ENCODE measurements around the gene HS3ST4.

HS3ST4 gene

GRCh38 chr16:25783226-25783625 is 91.5 kb downstream of the HS3ST4 start:
- no peaks in the 10 kb centered on the region for H3K36me3 ChIP-seq (ENCODE audit: control insufficient read depth, insufficient read depth, low read length)
- no peaks in the 10 kb centered on the region for H3K9me3 ChIP-seq (ENCODE audit: control insufficient read depth, low read length)
- H3K4me2 ChIP-seq (ENCODE audit: low read length) = no peak overlapping the region
- H3K27ac ChIP-seq = no peak overlapping the region
- no peak overlapping the region for H2AFZ ChIP-seq
- H3K27me3 ChIP-seq (ENCODE audit: control insufficient read depth, insufficient read depth, low read length) = no peaks in the 10 kb centered on the region
- no peaks in the 10 kb centered on the region for H3K4me1 ChIP-seq
- H3K9ac ChIP-seq = no peak overlapping the region
- peaks cover 6% of the 10 kb centered on the region for H3K79me2 ChIP-seq
- TF ChIP-seq CTCF (IDR thresholded peaks at IDR 0.05) = no peak
- no peak overlapping the region for H3K4me3 ChIP-seq (ENCODE audit: low read depth, low read length)

DNA sequence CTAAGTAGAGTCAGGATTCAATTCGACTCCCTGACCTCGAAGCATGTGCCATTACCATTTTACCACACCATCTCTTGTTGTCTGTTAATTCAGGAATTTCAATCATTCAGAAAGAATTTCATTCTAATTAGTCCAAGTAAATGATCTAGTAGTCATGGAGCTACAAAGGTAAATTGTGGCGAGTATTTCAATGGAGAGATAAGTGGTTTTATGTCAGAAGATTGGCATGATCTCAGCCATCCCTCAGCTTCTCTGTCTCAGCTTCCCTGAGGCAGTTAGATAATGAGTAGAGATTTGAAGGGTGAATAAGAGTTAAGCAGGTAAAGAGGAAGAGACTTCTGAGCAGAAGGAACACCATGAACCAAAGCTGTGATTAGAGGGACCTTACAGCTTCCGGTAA is 93.6 kb downstream of the HS3ST4 start:
- Histone ChIP-seq H3K36me3 (ENCODE audit: control insufficient read depth, insufficient read depth, low read length) (no peaks in the 10 kb centered on the region), H3K27me3 (ENCODE audit: control insufficient read depth, insufficient read depth, low read length) (no peaks in the 10 kb centered on the region), H3K9ac (no peak overlapping the region), H3K4me1 (no peaks in the 10 kb centered on the region), H3K79me2 (peaks cover 8% of the 10 kb centered on the region), H3K4me3 (ENCODE audit: low read depth, low read length) (no peak overlapping the region), H3K27ac (no peak overlapping the region), H3K9me3 (ENCODE audit: control insufficient read depth, low read length) (no peaks in the 10 kb centered on the region), H3K4me2 (ENCODE audit: low read length) (no peak overlapping the region), H2AFZ (no peak overlapping the region)
- TF ChIP-seq CTCF (IDR thresholded peaks at IDR 0.05) = no peak

- H3K27ac ChIP-seq = no peak overlapping the region
- H2AFZ ChIP-seq = no peak overlapping the region
- H3K4me1 ChIP-seq = no peaks in the 10 kb centered on the region
- H3K27me3 ChIP-seq (ENCODE audit: control insufficient read depth, insufficient read depth, low read length) = no peaks in the 10 kb centered on the region
- H3K36me3 ChIP-seq (ENCODE audit: control insufficient read depth, insufficient read depth, low read length) = no peaks in the 10 kb centered on the region
- H3K9ac ChIP-seq = no peak overlapping the region
- peaks cover 5% of the 10 kb centered on the region for H3K79me2 ChIP-seq
- H3K4me3 ChIP-seq (ENCODE audit: low read depth, low read length) = no peak overlapping the region
- no peak for TF ChIP-seq CTCF (IDR thresholded peaks at IDR 0.05)
- H3K4me2 ChIP-seq (ENCODE audit: low read length) = no peak overlapping the region
- H3K9me3 ChIP-seq (ENCODE audit: control insufficient read depth, low read length) = no peaks in the 10 kb centered on the region
These were observed 95.0 kb downstream of the HS3ST4 start for GRCh38 chr16:25786748-25787147.

- no peak for TF ChIP-seq CTCF (IDR thresholded peaks at IDR 0.05)
- H3K27ac ChIP-seq = no peak overlapping the region
- no peak overlapping the region for H3K9ac ChIP-seq
- no peaks in the 10 kb centered on the region for H3K36me3 ChIP-seq (ENCODE audit: control insufficient read depth, insufficient read depth, low read length)
- H3K4me2 ChIP-seq (ENCODE audit: low read length) = no peak overlapping the region
- no peaks in the 10 kb centered on the region for H3K9me3 ChIP-seq (ENCODE audit: control insufficient read depth, low read length)
- H3K27me3 ChIP-seq (ENCODE audit: control insufficient read depth, insufficient read depth, low read length) = no peaks in the 10 kb centered on the region
- no peaks in the 10 kb centered on the region for H3K4me1 ChIP-seq
- no peak overlapping the region for H3K4me3 ChIP-seq (ENCODE audit: low read depth, low read length)
- H2AFZ ChIP-seq = no peak overlapping the region
- peaks cover 5% of the 10 kb centered on the region for H3K79me2 ChIP-seq
These were observed 96.9 kb downstream of the HS3ST4 start for GRCh38 chr16:25788637-25789036.

- H3K27ac ChIP-seq = no peak overlapping the region
- no peaks in the 10 kb centered on the region for H3K9me3 ChIP-seq (ENCODE audit: control insufficient read depth, low read length)
- H3K4me1 ChIP-seq = no peaks in the 10 kb centered on the region
- H3K9ac ChIP-seq = no peak overlapping the region
- no peaks in the 10 kb centered on the region for H3K27me3 ChIP-seq (ENCODE audit: control insufficient read depth, insufficient read depth, low read length)
- TF ChIP-seq CTCF (IDR thresholded peaks at IDR 0.05) = no peak
- no peaks in the 10 kb centered on the region for H3K36me3 ChIP-seq (ENCODE audit: control insufficient read depth, insufficient read depth, low read length)
- no peak overlapping the region for H3K4me2 ChIP-seq (ENCODE audit: low read length)
- H2AFZ ChIP-seq = no peak overlapping the region
- H3K4me3 ChIP-seq (ENCODE audit: low read depth, low read length) = no peak overlapping the region
- peaks cover 20% of the 10 kb centered on the region for H3K79me2 ChIP-seq
These were observed 104.5 kb downstream of the HS3ST4 start for GRCh38 chr16:25796239-25796638.
